ENCODE data around the gene CACNA1G. TPM values are rescaled to one million over a fixed set of nuclear protein-coding genes. Genes with fewer than 3 reads are reported as not detected.

Gene CACNA1G
- total RNA-seq, 2 experiments from 2014 or later = not detected

- POLR2A ChIA-PET = no interaction called here
- H3K9me3 Mint-ChIP-seq = no peaks in the 10 kb centered on the region
- no peaks in the 10 kb centered on the region for H3K36me3 Mint-ChIP-seq (ENCODE audit: low read depth)
- DNase-seq = no peak
- H3K4me3 Mint-ChIP-seq = no peak overlapping the region
- H3K27me3 Mint-ChIP-seq = peaks cover 4% of the 10 kb centered on the region
- H3K27ac Mint-ChIP-seq = no peak overlapping the region
- CTCF ChIA-PET = interaction anchor here (1.4 kb wide), 1 partner anchor 21 kb away, joined by 4 read pairs; no protein-coding TSS in a partner anchor
- peaks cover 3% of the 10 kb centered on the region for H3K4me1 Mint-ChIP-seq
Observed at GRCh38 chr17:50672831-50673551, 112.5 kb downstream of the CACNA1G start.

GRCh38 chr17:50675190-50675589 lies 114.7 kb downstream of the CACNA1G start:
- H3K27ac Mint-ChIP-seq = no peak overlapping the region
- CTCF ChIA-PET = interaction anchor here (1.8 kb wide), 1 partner anchor 49 kb away, joined by 3 read pairs; no protein-coding TSS in a partner anchor
- H3K9me3 Mint-ChIP-seq = no peaks in the 10 kb centered on the region
- no peaks in the 10 kb centered on the region for H3K4me1 Mint-ChIP-seq
- peaks cover 12% of the 10 kb centered on the region for H3K27me3 Mint-ChIP-seq
- H3K36me3 Mint-ChIP-seq (ENCODE audit: low read depth) = no peaks in the 10 kb centered on the region
- no peak for DNase-seq
- POLR2A ChIA-PET = no interaction called here
- no peak overlapping the region for H3K4me3 Mint-ChIP-seq

DNA sequence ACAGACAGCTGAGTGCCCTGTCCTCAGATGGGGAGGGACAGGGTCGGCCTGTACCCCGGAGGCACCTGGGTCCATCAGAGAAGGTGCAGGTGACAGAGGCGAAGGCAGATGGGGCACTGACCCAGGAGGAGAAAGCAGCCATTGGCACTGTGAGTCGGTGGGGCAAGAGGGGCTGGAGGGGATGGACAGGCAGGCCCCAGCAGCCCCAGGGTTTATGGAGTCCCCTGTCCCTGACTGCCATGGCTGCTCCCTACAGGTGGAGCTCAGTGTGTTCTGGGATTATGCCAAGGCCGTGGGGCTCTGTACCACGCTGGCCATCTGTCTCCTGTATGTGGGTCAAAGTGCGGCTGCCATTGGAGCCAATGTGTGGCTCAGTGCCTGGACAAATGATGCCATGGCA lies 115.1 kb downstream of the CACNA1G start:
- peaks cover 16% of the 10 kb centered on the region for H3K27me3 Mint-ChIP-seq
- CTCF ChIA-PET = interaction anchor here (1.8 kb wide), 1 partner anchor 49 kb away, joined by 3 read pairs; no protein-coding TSS in a partner anchor
- H3K9me3 Mint-ChIP-seq = no peaks in the 10 kb centered on the region

DNA sequence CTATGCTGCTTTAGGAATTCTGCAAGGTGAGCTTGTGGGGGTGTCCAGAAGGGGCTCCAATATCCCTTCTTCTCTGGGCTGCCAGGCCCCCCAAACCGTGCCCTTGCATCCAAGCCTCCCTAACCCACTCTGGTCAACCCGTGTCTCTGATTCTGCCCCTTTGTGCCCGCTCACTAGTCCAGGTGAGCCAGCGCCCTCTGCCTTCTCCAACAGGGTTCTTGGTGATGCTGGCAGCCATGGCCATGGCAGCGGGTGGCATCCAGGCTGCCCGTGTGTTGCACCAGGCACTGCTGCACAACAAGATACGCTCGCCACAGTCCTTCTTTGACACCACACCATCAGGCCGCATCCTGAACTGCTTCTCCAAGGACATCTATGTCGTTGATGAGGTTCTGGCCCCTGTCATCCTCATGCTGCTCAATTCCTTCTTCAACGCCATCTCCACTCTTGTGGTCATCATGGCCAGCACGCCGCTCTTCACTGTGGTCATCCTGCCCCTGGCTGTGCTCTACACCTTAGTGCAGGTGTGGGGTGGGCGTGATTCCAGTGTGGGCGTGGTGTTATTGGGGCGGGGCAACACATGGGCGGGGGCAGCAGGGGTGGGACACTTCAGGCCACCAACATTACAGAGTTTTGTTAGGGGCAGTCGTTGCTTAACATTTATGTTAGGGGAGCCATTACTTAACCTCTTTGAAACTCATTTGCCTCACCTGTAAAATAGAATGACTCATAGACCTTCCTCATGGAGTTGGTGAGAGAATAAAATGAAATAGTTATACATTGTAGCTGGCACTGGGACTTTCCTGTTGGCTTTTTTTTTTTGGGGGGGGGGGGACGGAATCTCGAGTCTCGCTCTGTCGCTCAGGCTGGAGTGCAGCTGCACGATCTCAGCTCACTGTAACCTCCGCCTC lies 115.8 kb downstream of the CACNA1G start:
- H3K36me3 Mint-ChIP-seq (ENCODE audit: low read depth) = no peaks in the 10 kb centered on the region
- POLR2A ChIA-PET = no interaction called here
- no peak for DNase-seq
- CTCF ChIA-PET = no interaction called here
- peaks cover 21% of the 10 kb centered on the region for H3K27me3 Mint-ChIP-seq
- no peaks in the 10 kb centered on the region for H3K9me3 Mint-ChIP-seq
- H3K27ac Mint-ChIP-seq = no peak overlapping the region
- no peak overlapping the region for H3K4me3 Mint-ChIP-seq
- peaks cover 4% of the 10 kb centered on the region for H3K4me1 Mint-ChIP-seq

More for the DNA sequence above, 115.1 kb downstream of the CACNA1G start:
- DNase-seq = no peak
- Mint-ChIP-seq H3K36me3 (ENCODE audit: low read depth) (no peaks in the 10 kb centered on the region), H3K4me3 (no peak overlapping the region), H3K27ac (no peak overlapping the region), H3K4me1 (no peaks in the 10 kb centered on the region)
- POLR2A ChIA-PET = no interaction called here

Other genes starting within 250 kb of the CACNA1G start
- 10 to 100 TPM; 26.7 to 29.7 TPM for gene XYLT2, start 214.6 kb upstream of the CACNA1G start, total RNA-seq
- gene MRPL27, start 187.5 kb upstream of the CACNA1G start, total RNA-seq = 10 to 100 TPM; 56.5 to 57.5 TPM
- gene EME1, start 187.5 kb upstream of the CACNA1G start, total RNA-seq = 10 to 100 TPM; 25.1 to 26.1 TPM
- 10 to 100 TPM; 67.1 to 68.9 TPM for gene LRRC59, start 163.2 kb upstream of the CACNA1G start, total RNA-seq
- gene ACSF2, start 134.5 kb upstream of the CACNA1G start, total RNA-seq = 10 to 100 TPM; 28.7 to 30.7 TPM
- not detected for gene CHAD, start 91.8 kb upstream of the CACNA1G start, total RNA-seq
- 10 to 100 TPM; 24.5 to 28.4 TPM for gene RSAD1, start 81.9 kb upstream of the CACNA1G start, total RNA-seq
- gene MYCBPAP, start 52.3 kb upstream of the CACNA1G start, total RNA-seq = 10 to 100 TPM; 13.4 to 15.2 TPM
- gene EPN3, start 28.0 kb upstream of the CACNA1G start, total RNA-seq = not detected
- gene SPATA20, start 13.5 kb upstream of the CACNA1G start, total RNA-seq = 10 to 100 TPM; 14.5 to 17.8 TPM
- under 1 TPM in 1 of 2 experiments, not detected in 1; 0.25 TPM for gene ABCC3, start 74.2 kb downstream of the CACNA1G start, total RNA-seq
- gene ANKRD40, start 147.2 kb downstream of the CACNA1G start, total RNA-seq = 10 to 100 TPM; 29.8 to 31.1 TPM
- gene LUC7L3, start 158.9 kb downstream of the CACNA1G start, total RNA-seq = 100 to 1,000 TPM; 133 to 139 TPM
- not detected for gene ANKRD40CL, start 206.8 kb downstream of the CACNA1G start, total RNA-seq